Smooth muscle cell (in vitro differentiated cells): ENCODE data around the gene LSAMP. TPM values are rescaled to one million over a fixed set of nuclear protein-coding genes. Genes with fewer than 3 reads are reported as not detected.

ENCODE experiments used
- DNase-seq: peaks from one replicate; lab custom pipeline; 2025; ENCODE audit not compliant: unreplicated experiment; lab: John Stamatoyannopoulos, UW
- H2AFZ ChIP-seq: fragments of 200-600 bp; sonication (generic); 2 replicates; pipeline ENCODE4 v1.6.0; 2016; ENCODE audit warnings: antibody characterized with exemption, low read depth, mild to moderate bottlenecking
- H3F3A ChIP-seq: fragments of 200-600 bp; sonication (generic); 2 replicates; pipeline ENCODE4 v1.6.0; 2017; ENCODE audit warnings: antibody characterized with exemption, low read depth
- H3K27ac ChIP-seq: fragments of 200-600 bp; sonication (generic); 2 replicates; pipeline ENCODE4 v1.5.1; 2016; ENCODE audit warnings: low read depth, mild to moderate bottlenecking
- H3K27me3 ChIP-seq: fragments of 200-600 bp; sonication (generic); 2 replicates; pipeline ENCODE4 v1.6.1; 2016; ENCODE audit warnings: low read depth, mild to moderate bottlenecking
- H3K36me3 ChIP-seq: fragments of 200-600 bp; sonication (generic); 2 replicates; pipeline ENCODE4 v1.5.1; 2016; ENCODE audit warnings: low read depth
- H3K4me1 ChIP-seq: fragments of 200-600 bp; sonication (generic); 2 replicates; pipeline ENCODE4 v1.5.1; 2016; ENCODE audit warnings: low read depth
- H3K4me2 ChIP-seq: fragments of 200-600 bp; sonication (generic); 2 replicates; pipeline ENCODE4 v1.6.0; 2016; ENCODE audit warnings: mild to moderate bottlenecking
- H3K4me3 ChIP-seq: fragments of 200-600 bp; sonication (generic); 2 replicates; pipeline ENCODE4 v1.5.1; 2016; ENCODE audit warnings: mild to moderate bottlenecking
- H3K79me2 ChIP-seq: fragments of 200-600 bp; sonication (generic); 2 replicates; pipeline ENCODE4 v1.6.0; 2016; ENCODE audit warnings: low read depth, mild to moderate bottlenecking
- H3K9ac ChIP-seq: fragments of 200-600 bp; sonication (generic); 2 replicates; pipeline ENCODE4 v1.6.0; 2016; ENCODE audit warnings: low read depth
- H3K9me3 ChIP-seq: fragments of 200-600 bp; sonication (generic); replicated peaks from 2 replicates; pipeline ENCODE4 v1.5.1; 2016; ENCODE audit warnings: low read depth
- H4K20me1 ChIP-seq: fragments of 200-600 bp; sonication (generic); 2 replicates; pipeline ENCODE4 v1.6.0; 2016; ENCODE audit warnings: low read depth
- CTCF ChIP-seq: fragments of 200-600 bp; sonication (generic); IDR thresholded peaks from 2 replicates; pipeline ENCODE4 v1.5.1; 2017; ENCODE audit warnings: borderline replicate concordance, mild to moderate bottlenecking, antibody characterized with exemption; ENCODE audit not compliant: insufficient read depth, poor library complexity, severe bottlenecking
- WGBS: methylation state at CpG from one replicate; pipeline ENCODE4 v1.1.7; 2016; ENCODE audit warnings: low lambda C conversion rate; 5-methylcytosine and 5-hydroxymethylcytosine counted together
- polyA plus RNA-seq: library from polyadenylated mRNA; unstranded; fragments of >200 nt; fragmentation: Nextera tagmentation; extraction: Ambion mirVana; gene quantifications from 2 replicates; pipeline ENCODE4 v1.2.1, GENCODE V29; 2016
- total RNA-seq: library from RNA; depleted of rRNA; stranded (reverse); fragments of >200 nt; gene quantifications from 2 replicates; pipeline ENCODE4 v1.2.3, GENCODE V29; 2014

The LSAMP gene
- total and polyA plus RNA-seq, 2 experiments from 2014 or later = 11.2 to 13.6 TPM

GRCh38 chr3:115975353-115975752 is 469.9 kb downstream of the LSAMP start:
- no peak for DNase-seq
- no peaks in the 10 kb centered on the region for H3K9me3 ChIP-seq
- H3F3A ChIP-seq = no peaks in the 10 kb centered on the region
- H3K4me1 ChIP-seq = peaks cover 9% of the 10 kb centered on the region
- H3K4me3 ChIP-seq = no peak overlapping the region
- H3K9ac ChIP-seq = no peak overlapping the region
- peak overlapping the region; percentile 37 for H3K27ac ChIP-seq
- no peak overlapping the region for H2AFZ ChIP-seq
- TF ChIP-seq CTCF = no peak
- no peaks in the 10 kb centered on the region for H4K20me1 ChIP-seq
- H3K36me3 ChIP-seq = no peaks in the 10 kb centered on the region
- H3K79me2 ChIP-seq = no peaks in the 10 kb centered on the region
- H3K4me2 ChIP-seq = peak overlapping the region; percentile 73
- H3K27me3 ChIP-seq = no peaks in the 10 kb centered on the region
- WGBS = 30% methylated on average over 3 of the region's 3 CpGs

- no peak for TF ChIP-seq CTCF
- no peak for DNase-seq
- Histone ChIP-seq H3K79me2 (no peaks in the 10 kb centered on the region), H3K9ac (no peak overlapping the region), H2AFZ (no peak overlapping the region), H3K9me3 (no peaks in the 10 kb centered on the region), H3K4me2 (peak overlapping the region; percentile 73), H3K4me3 (no peak overlapping the region), H3K36me3 (no peaks in the 10 kb centered on the region), H4K20me1 (no peaks in the 10 kb centered on the region), H3K27ac (peak overlapping the region; percentile 37), H3F3A (no peaks in the 10 kb centered on the region), H3K27me3 (no peaks in the 10 kb centered on the region), H3K4me1 (peaks cover 9% of the 10 kb centered on the region)
Observed at GRCh38 chr3:115974940-115975339, 470.3 kb downstream of the LSAMP start.

GRCh38 chr3:115968871-115969270 is 476.4 kb downstream of the LSAMP start:
- H3F3A ChIP-seq = no peaks in the 10 kb centered on the region
- no peak overlapping the region for H3K9ac ChIP-seq
- H3K4me2 ChIP-seq = no peak overlapping the region
- no peaks in the 10 kb centered on the region for H3K27me3 ChIP-seq
- DNase-seq = no peak
- no peaks in the 10 kb centered on the region for H4K20me1 ChIP-seq
- no peaks in the 10 kb centered on the region for H3K4me1 ChIP-seq
- no peak overlapping the region for H3K4me3 ChIP-seq
- WGBS = 91% methylated on average over 4 of the region's 4 CpGs
- H3K9me3 ChIP-seq = no peaks in the 10 kb centered on the region
- TF ChIP-seq CTCF = no peak
- no peak overlapping the region for H3K27ac ChIP-seq
- no peaks in the 10 kb centered on the region for H3K36me3 ChIP-seq
- no peak overlapping the region for H2AFZ ChIP-seq
- H3K79me2 ChIP-seq = no peaks in the 10 kb centered on the region

GRCh38 chr3:115961380-115961779 is 483.9 kb downstream of the LSAMP start:
- Histone ChIP-seq H3K4me3 (no peak overlapping the region), H3K79me2 (no peaks in the 10 kb centered on the region), H3K9me3 (no peaks in the 10 kb centered on the region), H4K20me1 (no peaks in the 10 kb centered on the region), H2AFZ (no peak overlapping the region), H3K27ac (no peak overlapping the region), H3K27me3 (no peaks in the 10 kb centered on the region), H3F3A (no peaks in the 10 kb centered on the region), H3K36me3 (no peaks in the 10 kb centered on the region), H3K4me1 (no peaks in the 10 kb centered on the region), H3K9ac (no peak overlapping the region), H3K4me2 (no peak overlapping the region)
- DNase-seq = no peak
- no peak for TF ChIP-seq CTCF
- WGBS = 76% methylated on average over 4 of the region's 4 CpGs
